LNCAP (cell line): ENCODE results near the gene CPNE8.

ENCODE experiments used
- TF ChIP-seq, protein P1 (sequence below): fragments of 450-650 bp; IDR thresholded peaks from 2 replicates; pipeline ENCODE4 v1.5.1; 2017; ENCODE audit warnings: mild to moderate bottlenecking

CPNE8 gene

GRCh38 chr12:38745601-38746000 lies 159.8 kb downstream of the CPNE8 start:
- TF ChIP-seq, protein P1, sequence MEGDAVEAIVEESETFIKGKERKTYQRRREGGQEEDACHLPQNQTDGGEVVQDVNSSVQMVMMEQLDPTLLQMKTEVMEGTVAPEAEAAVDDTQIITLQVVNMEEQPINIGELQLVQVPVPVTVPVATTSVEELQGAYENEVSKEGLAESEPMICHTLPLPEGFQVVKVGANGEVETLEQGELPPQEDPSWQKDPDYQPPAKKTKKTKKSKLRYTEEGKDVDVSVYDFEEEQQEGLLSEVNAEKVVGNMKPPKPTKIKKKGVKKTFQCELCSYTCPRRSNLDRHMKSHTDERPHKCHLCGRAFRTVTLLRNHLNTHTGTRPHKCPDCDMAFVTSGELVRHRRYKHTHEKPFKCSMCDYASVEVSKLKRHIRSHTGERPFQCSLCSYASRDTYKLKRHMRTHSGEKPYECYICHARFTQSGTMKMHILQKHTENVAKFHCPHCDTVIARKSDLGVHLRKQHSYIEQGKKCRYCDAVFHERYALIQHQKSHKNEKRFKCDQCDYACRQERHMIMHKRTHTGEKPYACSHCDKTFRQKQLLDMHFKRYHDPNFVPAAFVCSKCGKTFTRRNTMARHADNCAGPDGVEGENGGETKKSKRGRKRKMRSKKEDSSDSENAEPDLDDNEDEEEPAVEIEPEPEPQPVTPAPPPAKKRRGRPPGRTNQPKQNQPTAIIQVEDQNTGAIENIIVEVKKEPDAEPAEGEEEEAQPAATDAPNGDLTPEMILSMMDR, result no peak

GRCh38 chr12:38744041-38744440 lies 161.3 kb downstream of the CPNE8 start:
- TF ChIP-seq, protein P1, result no peak

GRCh38 chr12:38736821-38737220 lies 168.6 kb downstream of the CPNE8 start:
- TF ChIP-seq, protein P1, result no peak

- TF ChIP-seq, protein P1, result no peak
These were observed 172.6 kb downstream of the CPNE8 start for GRCh38 chr12:38732761-38733160.

DNA sequence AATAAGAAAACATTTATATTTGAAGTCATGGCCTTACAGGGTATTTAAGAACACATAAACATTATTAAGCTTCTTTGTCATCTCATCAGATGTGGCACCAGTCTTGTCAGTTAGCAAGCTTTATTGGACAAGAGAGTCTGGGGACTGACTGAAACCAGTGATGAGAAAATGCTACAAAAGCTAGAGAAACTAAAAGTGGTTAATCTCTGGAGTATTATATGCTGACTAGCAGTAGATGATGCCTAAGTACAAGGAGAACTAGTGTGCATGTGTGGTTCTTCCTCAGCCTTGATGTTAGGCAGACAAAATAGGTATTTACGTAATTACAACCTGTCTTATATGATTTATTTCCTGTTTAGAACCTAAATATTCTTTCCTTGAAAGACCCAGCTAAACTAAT lies 176.5 kb downstream of the CPNE8 start:
- TF ChIP-seq, protein P1, result no peak

DNA sequence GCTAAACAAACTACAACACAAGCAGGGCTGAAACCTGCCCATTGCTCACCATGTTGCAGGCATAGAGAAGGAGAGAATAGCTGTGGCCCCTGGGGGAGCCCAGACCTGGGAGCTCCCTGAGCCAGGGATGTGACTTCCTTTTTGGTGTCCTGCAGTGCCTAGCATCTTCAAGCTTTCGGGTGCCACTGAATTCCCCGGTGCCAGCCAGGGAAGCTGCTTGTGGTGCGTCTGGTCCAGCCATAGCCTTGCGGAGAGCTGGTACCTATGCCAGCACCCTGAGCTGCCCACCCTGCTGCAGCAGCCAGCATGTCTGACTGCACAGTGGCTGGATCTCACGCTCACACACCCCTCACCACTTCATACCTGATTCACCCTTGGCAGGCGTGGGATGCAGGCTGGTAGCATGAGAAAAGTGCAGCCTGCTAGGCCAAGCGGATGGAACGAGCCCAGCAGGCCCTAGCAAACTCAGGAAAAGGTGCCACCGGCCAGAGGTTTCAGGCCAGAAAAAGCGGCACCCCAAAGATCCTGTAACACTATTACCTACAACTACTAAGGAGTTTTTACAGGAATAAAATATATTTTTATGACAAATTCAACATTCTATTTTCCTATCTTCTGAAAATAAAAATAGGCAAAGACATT lies 183.7 kb downstream of the CPNE8 start:
- TF ChIP-seq, protein P1, result no peak

GRCh38 chr12:38720661-38721060 lies 184.7 kb downstream of the CPNE8 start:
- TF ChIP-seq, protein P1, result no peak

DNA sequence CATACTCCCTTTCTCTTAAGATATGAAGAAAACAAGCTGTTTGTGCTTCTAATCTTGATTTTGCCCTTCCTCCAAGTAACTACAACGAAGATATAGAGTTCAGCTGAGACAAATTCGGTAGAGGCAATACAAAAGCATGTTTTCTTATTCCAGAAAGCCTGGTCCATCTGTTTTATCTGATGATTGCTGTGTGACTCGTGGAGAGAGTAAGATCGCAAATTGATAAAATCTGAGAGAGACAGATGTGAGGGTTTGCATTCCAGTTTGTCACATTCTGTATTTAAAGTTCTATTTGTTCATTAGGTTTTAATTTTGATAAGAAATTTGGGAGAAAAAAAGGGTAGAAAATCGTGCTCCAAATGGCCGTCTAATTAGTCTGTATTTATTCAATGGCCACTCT lies 192.1 kb downstream of the CPNE8 start:
- TF ChIP-seq, protein P1, result no peak
